Fibroblast of upper back skin (primary cell): ENCODE results near the gene TPK1.
"Not testable (repeated sequence)": the region's sequence is repeated elsewhere in the genome, so short reads cannot be mapped to it uniquely, and the experiment has no call there.

Experiments used
- DNase-seq: peaks from one replicate; pipeline ENCODE4 v3.0.0-alpha.2; 2013

TPK1 gene

DNA sequence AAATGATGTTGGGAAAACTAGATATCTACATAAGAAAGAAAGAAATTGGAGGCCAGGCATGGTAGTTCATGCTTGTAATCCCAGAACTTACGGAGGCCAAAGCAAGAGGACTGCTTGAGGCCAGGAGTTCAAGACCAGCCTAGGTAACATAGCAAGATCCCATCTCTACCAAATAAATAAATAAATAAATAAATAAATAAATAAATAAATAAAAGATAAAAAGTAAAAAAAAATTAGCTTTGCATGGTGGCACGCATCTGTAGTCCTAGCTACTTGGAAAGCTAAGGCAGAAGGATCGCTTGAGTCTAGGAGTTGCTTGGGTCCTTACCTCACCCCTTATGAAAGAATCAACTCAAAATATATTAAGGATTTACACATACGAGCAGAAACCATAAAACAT, 238.9 kb downstream of the TPK1 start:
- DNase-seq: no peak

DNA sequence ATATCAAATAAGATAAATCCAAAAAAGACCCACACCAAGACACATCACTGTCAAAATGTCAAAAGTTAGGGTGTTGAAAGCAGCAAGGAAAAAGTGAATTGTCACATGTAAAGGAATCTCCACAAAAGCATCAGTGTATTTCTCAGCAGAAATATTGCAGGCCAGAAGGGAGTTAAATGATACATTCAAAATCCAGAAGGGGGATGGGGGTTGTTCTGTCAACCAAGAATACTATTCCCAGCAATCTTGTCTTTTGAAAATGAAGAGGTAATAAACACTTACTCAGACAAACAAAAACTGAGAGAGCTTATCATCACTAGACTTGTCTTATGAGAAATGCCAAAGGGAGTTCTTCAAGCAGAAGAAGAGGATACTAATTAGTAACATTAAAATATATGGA, 241.3 kb downstream of the TPK1 start:
- no peak for DNase-seq

DNA sequence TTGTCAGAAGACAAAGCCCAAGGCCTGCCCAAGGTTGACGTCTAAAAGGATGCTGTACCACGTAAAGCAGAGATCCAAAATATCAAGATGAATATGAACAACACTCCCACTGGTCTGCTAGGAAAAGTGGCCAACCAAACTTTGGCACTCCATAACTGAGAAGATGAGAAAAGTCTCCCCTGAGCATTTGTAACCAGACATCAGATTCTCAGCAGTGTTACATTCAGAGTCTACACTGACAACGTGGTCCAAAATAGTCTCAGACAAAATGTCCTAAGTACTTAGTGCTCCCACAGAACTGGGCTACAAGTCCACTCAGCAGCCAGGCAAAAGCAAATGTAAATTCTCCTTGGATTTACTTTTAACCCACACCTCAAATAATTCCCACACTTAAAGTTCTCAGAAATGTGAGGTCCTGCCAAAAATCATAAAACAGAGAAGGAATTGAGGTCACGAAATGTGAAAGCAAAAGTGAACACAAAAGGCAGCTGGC, 247.2 kb downstream of the TPK1 start:
- no peak for DNase-seq

DNA sequence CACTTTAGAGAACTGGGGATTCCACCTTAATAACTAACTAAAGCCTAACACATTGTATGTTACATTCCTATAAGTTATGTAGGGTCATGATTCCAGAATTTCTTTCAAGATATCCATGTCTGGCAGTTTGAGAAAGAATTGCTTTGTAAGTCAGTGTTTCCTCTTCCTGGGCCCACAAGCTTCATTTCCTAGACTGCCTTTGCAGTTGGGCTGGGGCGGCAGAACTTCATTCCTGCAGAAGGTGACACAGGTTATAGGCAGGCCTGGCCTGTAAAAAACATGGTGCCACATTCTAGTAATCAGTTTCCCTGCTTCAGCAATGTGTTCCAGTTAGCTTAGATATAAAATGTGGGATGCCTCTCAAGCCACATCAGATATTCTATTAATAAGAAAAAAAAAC, 248.2 kb downstream of the TPK1 start:
- DNase-seq: no peak

DNA sequence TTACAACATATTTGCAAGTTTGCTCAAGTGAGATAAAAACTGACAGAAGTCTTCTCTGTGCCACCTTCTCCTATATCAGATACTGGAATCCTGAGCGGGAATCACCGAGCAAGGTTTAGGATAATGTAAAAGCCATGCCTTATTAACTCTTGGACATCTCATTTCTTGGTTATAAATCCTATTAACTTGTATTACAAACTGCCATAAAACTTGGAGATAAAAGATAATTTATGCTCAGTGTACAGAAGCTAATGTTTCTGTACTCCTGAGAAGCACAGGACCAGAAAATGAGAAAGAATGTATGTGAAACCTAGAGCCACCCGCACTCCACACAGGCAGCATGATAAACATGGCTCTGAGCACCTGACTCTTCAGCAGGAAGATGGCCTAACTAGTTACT, 251.1 kb downstream of the TPK1 start:
- DNase-seq: no peak

DNA sequence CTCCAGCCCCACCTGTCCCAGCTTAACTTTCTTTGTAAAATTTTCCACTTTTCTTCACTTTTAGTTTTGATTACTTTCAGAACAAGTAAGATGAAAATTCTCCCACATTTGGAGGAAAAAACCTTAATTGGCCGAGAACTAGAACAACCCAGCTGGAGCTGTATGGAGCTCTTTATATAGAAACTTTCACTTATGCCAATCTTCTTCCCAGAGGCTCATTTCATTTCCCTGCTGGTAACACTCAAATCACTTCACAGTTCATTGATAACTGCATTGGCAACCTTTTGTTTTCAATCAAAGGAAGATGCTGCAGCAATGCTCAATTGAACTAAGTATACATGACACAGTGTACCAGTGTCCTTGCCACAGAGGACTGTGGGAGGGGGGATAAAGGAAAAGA, 256.2 kb downstream of the TPK1 start:
- no peak for DNase-seq

DNA sequence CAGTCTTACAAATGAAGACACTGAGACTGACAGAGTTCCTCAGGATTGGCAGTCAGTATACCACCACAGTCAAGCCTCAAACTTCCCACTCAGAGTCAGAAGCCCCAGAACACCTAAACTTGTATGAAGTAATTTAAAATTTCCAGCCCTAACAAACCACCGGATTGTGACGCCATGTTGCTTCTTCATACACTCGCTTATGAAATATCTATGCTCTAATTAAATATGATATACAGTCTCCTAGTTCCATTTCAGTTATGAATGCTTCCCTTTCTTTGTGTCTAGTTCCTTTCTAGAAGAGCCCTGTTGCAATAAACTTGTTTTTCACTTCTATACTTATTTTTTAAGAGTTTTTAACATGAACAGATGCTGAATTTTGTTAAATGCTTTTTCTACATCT, 260.4 kb downstream of the TPK1 start:
- no peak for DNase-seq

DNA sequence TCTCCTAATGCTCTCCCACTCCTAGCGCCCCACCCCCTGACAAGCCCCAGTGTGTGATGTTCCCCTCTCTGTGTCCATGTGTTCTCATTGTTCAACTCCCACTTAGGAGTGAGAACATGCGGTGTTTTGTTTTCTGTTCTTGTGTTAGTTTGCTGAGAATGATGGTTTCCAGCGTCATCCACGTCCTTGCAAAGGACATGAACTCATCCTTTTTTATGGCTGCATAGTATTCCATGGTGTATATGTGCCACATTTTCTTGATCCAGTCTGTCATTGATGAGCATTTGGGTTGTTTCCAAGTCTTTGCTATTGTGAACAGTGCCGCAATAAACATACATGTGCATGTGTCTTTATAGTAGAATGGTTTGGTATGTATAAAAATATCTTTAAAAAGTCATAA, 261.1 kb downstream of the TPK1 start:
- DNase-seq: not testable (repeated sequence)

DNA sequence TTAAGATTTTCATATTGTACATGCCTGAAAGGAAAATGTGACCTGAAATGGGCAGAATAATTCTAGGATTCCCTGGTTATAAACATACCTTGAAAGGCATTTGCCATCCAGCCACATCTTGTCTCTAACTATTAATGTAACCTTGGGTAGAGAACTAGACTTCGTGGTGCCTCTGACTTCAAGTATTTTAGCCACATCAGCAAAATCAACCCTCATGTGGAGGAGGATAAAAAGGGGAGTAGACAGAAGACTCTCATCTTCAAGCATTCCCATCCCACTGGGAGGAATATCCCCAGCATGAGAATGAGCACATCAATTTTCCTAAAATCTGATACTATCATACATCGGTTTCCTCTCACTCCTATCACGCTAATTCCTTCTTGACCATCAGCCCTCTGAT, 267.6 kb downstream of the TPK1 start:
- DNase-seq: no peak

DNA sequence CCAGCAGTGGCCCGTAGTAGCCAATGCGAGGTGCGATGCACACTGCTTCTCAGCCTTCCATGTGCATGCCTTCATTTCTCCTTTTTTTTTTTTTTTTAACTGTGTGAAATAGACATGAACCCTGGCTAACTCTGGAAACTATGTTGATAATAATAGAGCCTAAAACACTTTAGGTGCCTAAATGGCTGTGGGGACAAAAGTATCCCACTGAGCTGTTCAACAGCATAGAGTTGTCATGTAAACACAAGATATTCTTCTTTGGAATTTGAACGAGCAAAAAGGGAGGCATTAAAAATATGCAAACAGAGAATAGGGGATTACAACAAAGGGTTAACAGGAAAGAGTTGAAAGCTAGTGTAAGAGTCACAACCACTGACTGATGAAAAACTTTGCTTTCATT, 270.3 kb downstream of the TPK1 start:
- DNase-seq: no peak

DNA sequence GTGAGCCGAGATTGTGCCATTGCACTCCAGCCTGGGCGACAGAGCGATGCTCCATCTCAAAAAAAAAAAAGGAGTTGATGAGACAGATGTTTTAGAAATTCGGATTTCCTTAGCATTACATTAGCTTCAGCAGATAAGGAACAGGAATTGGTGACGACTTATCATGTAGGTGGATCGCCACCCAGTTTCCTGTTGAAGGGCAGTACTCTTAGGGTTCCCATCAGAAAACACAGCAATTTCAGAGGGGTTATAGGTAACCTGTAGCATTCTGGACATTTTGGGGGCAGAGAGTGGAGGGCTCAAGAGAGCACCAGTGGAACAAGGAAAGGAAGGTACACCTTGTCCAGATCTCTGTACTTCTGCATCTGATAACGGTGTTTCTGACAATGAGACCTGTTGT, 286.0 kb downstream of the TPK1 start:
- DNase-seq: no peak

DNA sequence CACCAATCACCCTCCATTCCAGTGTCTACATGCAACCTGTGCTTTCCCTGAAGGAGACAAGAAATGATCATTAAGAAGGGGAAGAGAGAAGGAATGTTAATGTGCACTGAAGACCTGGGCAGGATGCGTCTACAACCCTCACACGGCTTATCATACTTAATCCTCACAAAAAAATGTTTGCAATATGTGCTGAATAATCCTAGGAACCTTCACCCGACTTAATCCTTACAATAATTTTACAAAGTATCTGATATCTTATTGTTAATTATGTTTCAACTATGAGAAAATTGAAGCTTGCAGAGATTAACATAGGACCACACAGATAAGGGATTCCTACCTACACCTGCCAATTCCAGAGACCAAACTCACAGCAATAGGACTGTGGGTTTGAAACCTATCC, 287.3 kb downstream of the TPK1 start:
- DNase-seq: no peak

DNA sequence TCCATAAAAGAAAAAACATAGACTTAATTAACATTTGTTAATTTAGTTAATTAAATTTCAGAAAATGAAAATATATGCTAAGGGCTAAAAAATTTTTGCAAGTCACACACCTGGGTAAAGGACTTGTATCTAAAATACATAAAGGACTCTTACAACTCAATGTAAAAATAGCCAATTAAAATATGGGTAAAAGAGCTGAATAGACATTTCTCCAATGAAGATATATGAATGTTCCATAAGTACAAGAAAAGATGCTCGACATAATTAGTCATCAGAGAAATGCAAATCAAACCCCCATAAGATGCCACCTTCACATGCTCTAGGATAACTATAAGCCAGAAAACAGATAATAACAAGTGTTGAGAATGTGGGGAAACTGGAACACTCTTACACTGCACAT, 288.0 kb downstream of the TPK1 start:
- no peak for DNase-seq

DNA sequence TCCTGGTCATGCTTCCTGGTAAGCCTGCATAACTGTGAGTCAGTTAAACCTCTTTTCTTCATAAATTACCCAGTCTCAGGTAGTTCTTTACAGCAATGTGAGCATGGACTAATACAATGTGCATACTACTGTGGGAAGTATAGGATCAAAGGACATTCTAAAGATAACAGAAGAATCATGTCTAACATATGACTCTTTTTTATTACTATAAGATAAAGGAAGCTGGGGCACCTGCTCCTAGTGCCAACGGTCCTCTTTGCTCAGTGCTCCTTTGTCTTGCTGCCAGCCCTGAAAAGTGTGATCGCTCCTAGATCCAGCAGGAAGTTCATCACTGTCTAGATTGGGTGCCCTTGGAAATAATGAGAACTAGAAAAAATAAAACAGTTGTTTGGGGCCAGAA, 289.1 kb downstream of the TPK1 start:
- no peak for DNase-seq

DNA sequence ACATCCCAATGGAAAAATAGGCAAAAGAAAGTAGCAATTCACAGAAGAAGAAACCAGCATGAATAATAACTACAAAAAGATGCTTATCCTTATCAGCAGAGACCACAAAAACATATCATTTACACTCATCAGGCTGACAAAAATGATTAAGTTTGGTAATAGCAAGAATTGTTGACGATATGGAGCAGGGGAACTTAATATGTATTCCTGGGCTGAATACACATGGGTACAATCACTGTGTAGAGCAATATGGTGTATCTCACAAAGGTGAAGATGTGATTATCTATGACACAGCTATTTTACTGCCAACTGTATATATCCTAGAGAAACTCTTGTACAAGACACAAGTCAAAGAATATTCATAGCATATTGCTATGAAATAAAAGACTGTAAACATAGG, 290.5 kb downstream of the TPK1 start:
- no peak for DNase-seq

DNA sequence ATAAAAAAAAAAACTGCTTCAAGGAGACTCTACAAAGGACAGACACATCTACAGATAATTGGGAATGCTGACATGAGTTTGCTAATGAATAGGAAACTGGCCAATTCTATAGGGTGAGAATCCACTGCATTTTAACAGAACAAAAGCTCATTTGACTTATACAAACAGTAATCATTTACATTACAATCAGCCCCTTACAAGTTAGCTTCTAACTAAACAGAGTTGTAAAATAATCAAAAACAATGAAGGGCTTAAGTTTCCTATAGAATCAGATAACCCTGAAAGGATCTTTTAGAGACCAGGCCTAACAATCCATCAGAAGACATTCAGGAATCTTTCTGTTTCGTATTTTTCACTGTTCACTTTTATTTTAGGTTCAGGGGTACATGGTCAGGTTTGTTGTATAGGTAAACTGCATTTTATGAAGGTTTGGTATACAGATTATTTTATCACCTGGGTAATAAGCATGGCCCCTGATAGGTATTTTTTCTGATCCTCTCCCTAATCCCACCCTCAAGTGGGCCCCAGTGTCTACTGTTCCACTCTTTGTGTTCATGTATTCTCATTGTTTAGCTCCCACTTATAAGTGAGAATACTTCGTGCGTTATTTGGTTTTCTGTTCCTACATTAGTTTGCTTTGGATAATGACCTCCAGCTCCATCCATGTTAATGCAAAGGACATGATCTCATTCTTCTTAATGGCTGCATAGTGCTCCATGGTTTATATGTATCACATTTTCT, 301.0 kb downstream of the TPK1 start:
- DNase-seq: no peak

DNA sequence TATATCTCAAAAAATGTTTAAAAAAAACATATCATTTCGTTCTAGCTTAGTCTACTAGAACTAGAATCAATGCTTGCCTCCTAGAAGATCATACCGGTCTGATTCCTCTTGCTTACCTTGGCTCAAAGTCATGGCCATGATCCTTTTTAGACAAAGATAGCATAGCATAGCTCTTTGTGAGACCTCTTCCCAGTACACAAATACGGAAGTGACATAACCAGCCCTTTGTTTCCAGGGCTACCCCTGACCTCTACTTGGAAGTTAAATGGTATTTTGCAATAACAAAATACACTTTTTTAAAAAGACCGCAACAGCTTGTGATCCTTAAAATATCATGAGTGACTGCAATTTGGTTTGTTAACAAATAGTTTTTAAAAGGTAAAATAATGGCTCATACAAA, 301.7 kb downstream of the TPK1 start:
- DNase-seq: no peak

DNA sequence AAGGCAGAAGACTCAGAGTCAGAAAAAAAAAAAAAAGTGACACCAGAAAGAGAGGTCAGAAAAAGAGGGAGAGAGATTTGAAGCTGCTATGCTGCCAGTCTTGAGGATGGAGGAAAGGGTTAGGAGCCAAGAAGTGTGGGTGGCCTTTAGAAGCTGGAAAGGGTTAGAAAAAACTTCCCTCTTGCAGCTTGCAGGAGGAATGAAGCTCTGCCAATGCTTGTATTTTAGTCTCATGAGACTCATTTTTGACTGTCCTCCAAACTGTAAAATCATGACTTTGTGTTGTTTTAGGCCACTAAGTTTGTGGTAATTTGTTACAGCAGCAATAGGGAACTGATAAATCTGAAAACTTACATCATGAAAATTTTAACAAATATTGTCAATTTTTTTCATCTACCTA, 304.7 kb downstream of the TPK1 start:
- peak; percentile 5 for DNase-seq

DNA sequence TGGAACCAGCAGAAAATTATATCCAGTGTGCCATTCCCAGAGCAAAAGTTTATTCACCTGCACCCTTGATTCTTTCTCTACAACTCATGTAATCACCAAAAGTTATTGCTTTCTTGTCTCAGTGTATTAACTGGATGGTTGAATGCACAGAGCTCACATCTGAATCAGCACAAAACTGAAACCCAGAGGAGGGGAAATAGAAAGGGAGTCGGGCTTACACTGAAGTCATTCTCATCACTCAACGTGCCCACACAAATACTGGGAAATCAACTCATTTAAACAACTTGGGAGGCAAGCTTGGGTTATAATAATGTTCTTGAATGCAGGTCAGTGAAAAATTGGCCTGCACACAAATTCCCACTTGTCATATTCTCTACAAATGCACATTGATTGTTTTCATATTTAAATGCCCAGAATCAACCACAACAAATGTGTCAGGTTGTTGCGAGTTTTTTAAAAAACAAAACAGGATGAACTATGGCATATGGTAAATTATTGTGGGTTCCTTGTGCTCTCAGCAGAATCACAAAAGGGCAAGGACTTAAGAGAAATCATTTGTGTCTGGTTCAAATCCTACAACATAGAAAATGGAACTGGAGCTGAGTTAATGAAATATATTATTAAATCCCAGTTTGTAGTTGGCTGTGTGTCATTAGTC, 306.5 kb downstream of the TPK1 start:
- no peak for DNase-seq

DNA sequence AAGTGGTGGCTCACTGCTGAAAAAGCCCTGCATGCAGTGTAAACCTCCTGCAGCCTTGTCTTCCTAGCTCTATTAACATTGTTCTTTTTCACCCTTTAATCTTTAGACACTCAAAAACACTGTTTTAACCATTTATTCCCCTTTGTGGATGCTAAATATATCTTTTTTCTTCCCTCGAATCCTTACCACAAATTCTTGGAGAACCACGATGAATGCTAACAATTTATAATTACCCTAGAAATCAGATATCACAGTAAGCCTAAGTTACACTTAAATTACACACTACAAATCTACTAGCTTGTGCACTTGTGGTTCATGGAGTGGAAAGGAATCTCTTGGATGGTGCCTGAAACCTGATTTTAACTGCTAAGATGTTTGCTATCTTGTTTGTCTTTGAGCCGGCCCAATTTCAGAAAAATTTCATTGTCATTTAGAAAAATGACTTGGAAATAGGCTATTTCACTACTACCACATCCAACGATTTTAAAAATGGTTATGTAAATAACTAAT, 307.3 kb downstream of the TPK1 start:
- peak; percentile 33 for DNase-seq

DNA sequence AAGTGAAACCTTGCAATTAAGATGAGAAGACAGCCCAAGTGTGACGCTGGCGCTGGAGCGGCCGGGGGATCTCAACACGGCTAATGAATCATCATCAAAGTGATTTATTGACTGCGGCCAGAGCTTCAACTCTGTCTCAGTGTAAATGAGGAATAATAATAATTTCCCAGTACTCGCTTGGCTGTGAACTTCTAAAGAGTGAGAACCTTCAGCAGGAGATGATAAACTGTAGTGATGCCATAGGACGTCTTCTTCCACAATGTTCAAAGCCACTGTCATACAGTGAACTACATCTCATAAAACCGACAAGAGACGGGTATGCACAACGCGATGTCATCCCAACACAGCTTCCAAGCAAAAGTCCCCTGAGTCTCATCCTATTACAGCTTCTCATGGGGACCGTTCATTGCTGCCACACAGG, 308.8 kb downstream of the TPK1 start:
- peak; percentile 4 for DNase-seq

DNA sequence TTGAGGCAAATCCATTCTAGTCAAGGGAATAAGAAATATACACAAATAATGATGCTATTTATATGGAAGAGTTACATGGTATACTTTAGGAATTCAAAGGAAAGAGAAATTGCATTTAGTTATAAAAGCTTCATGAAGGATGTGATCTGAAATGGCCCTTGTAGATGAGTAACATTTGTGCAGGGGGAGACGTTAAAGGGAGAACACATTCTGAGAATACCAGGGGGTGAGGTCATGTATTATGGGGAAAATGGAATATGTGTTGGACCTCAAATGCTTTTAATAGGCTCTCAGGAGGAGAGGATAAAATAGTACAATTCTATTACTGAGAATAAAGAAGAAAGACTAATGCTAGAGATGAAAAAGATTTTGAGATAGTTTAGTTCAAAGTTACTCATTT, 309.9 kb downstream of the TPK1 start:
- peak; percentile 17 for DNase-seq

DNA sequence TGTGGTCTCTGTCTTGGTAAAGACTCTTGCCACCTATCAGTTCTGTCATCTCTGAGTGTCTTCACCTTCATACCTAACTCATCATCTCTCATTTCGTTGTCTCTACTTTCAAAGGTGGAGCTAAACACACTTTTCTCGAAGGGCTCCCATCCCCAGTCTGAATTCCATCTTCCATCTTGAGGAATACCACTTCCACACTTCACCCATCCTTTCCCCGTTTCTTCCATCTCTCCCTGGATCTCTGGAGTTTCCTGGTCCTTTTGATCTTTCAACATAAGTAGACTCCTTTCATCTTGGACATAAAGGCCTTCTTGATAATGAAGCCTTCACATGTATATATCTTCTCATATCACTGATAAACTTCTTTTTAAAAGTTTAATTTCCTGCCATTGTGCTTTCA, 311.6 kb downstream of the TPK1 start:
- DNase-seq: no peak

DNA sequence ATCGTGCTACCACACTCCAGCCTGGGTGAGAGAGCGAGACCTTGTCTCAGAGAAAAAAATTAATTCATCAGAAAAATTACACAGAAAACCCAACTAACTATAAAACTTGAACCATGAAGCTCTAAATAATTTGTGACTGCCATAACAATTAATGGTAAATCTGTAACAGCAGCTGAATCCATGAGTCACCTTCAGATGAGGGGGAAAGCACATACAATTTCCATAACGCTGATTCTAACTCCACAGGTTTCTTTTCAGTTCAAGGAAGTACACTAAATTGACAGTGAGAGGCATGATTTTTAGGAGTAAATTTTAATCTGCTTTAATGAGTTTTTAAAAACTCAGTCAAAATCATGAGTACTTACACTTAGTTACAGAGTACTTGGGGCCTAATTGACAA, 312.2 kb downstream of the TPK1 start:
- DNase-seq: no peak

DNA sequence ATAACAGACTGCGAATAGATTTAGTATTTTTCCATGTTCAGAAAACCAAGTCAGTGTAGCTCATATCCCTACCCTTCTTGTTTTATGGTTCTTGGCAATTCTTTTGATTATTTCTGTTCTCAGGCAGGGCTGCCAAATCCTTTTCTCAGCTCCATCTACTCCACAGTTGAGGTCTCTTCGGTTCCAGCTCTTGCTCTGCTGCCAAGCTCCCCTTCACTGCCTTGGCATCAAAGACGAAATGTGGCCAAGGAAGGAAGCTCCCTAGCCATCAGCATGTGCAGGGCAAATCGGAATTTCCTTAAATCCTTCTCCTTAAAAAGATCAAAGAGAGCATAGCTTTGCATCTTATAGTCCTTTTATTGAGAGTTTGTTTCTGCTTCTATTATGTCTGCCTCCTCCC, 315.9 kb downstream of the TPK1 start:
- no peak for DNase-seq
